H1 (cell line): ENCODE results near the gene STYK1. TPM values are rescaled to one million over a fixed set of nuclear protein-coding genes. Genes with fewer than 3 reads are reported as not detected.

Source experiments
- BACH1 ChIP-seq: IDR thresholded peaks from 2 replicates; pipeline ENCODE4 v1.6.1; 2012; ENCODE audit warnings: low read length, improper control_type of control experiment
- BRCA1 ChIP-seq: IDR thresholded peaks from 2 replicates; pipeline ENCODE4 v1.6.1; 2012; ENCODE audit warnings: low read depth, low read length, improper control_type of control experiment
- CBX8 ChIP-seq: fragments of 300-800, 300-1000 bp; sonication (generic); IDR thresholded peaks from 2 replicates; pipeline ENCODE4 v1.7.1; 2016; ENCODE audit warnings: low read depth, low read length, borderline replicate concordance
- E2F6 ChIP-seq: IDR thresholded peaks from 2 replicates; pipeline ENCODE4 v1.6.1; 2012; ENCODE audit warnings: inconsistent platforms
- EZH2 ChIP-seq: fragments of 200-600 bp; sonication (generic); IDR thresholded peaks from 2 replicates; pipeline ENCODE4 v1.7.1; 2012; ENCODE audit warnings: low read depth, mild to moderate bottlenecking, moderate library complexity, low read length, inconsistent platforms; ENCODE audit not compliant: severe bottlenecking
- HDAC6 ChIP-seq: IDR thresholded peaks from one replicate; pipeline ENCODE4 v1.7.1; 2012; ENCODE audit warnings: low read depth, mild to moderate bottlenecking, inconsistent platforms, low read length, moderate library complexity
- JUN ChIP-seq: IDR thresholded peaks from 2 replicates; pipeline ENCODE4 v1.6.1; 2011; ENCODE audit warnings: low read depth, mild to moderate bottlenecking, improper control_type of control experiment, low read length
- JUND ChIP-seq: IDR thresholded peaks from 2 replicates; pipeline ENCODE4 v1.6.1; 2011; ENCODE audit warnings: mild to moderate bottlenecking, improper control_type of control experiment, low read length
- KDM1A ChIP-seq: fragments of 200-600, 300-600 bp; sonication (generic); IDR thresholded peaks from 2 replicates; pipeline ENCODE4 v1.7.1; 2016; ENCODE audit warnings: mild to moderate bottlenecking, low read length, borderline replicate concordance
- NRF1 ChIP-seq: IDR thresholded peaks from 2 replicates; pipeline ENCODE4 v1.6.1; 2011; ENCODE audit warnings: mild to moderate bottlenecking, low read depth, low read length, improper control_type of control experiment
- PHF8 ChIP-seq: fragments of 200-600 bp; sonication (generic); conservative IDR thresholded peaks from 2 replicates; pipeline ENCODE4 v1.7.1; 2012; ENCODE audit warnings: low read depth, mild to moderate bottlenecking, inconsistent platforms, low read length, moderate library complexity
- POU5F1 ChIP-seq: IDR thresholded peaks from 2 replicates; pipeline ENCODE4 v1.6.1; 2011; ENCODE audit warnings: low read depth, mild to moderate bottlenecking, low read length, moderate library complexity
- RBBP5 ChIP-seq: IDR thresholded peaks from 2 replicates; pipeline ENCODE4 v1.7.1; 2012; ENCODE audit warnings: low read depth, mild to moderate bottlenecking, inconsistent platforms, low read length, moderate library complexity, borderline replicate concordance
- RFX5 ChIP-seq: IDR thresholded peaks from 2 replicates; pipeline ENCODE4 v1.6.1; 2011; ENCODE audit warnings: low read depth, low read length, improper control_type of control experiment, borderline replicate concordance
- RNF2 ChIP-seq: fragments of 200-900, 300-1000 bp; sonication (generic); IDR thresholded peaks from 2 replicates; pipeline ENCODE4 v1.7.1; 2016; ENCODE audit warnings: borderline replicate concordance, low read depth, mild to moderate bottlenecking, antibody characterized with exemption, low read length; ENCODE audit not compliant: poor library complexity, severe bottlenecking; ENCODE audit errors: missing control alignments
- SIRT6 ChIP-seq: IDR thresholded peaks from one replicate; pipeline ENCODE4 v1.7.1; 2012; ENCODE audit warnings: low read length, inconsistent platforms
- SP2 ChIP-seq: IDR thresholded peaks from 2 replicates; pipeline ENCODE4 v1.6.1; 2012; ENCODE audit warnings: mild to moderate bottlenecking, low read length, inconsistent platforms
- SP4 ChIP-seq: IDR thresholded peaks from 2 replicates; pipeline ENCODE4 v1.6.1; 2012; ENCODE audit warnings: low read length, inconsistent platforms
- TBP ChIP-seq: IDR thresholded peaks from 2 replicates; pipeline ENCODE4 v1.6.1; 2011; ENCODE audit warnings: low read depth, low read length, improper control_type of control experiment
- polyA plus RNA-seq, 7 experiments: library from polyadenylated mRNA; depleted of rRNA in 3 of 7; stranded (reverse) in 5 of 7; unstranded in 2 of 7; fragments of >200 nt in 5 of 7; fragments of 200-250 nt in 2 of 7; gene quantifications; 1 replicate in 5 of 7; 2 replicates in 1 of 7; 4 replicates in 1 of 7; pipeline versions ENCODE4 v1.2.1 to v1.2.3, GENCODE V29; 2011 to 2013; ENCODE audit warnings: missing spikeins in 2 of 7, mixed read lengths in 2 of 7
- total RNA-seq: library from RNA; stranded (reverse); fragmentation: NEBNext Ultra II Directional; extraction: Animal tissue kit (Norgen Biotek cat#: 25700); gene quantifications from 2 replicates; pipeline ENCODE4 v1.2.1, GENCODE V29; 2021

STYK1 gene
- total and polyA plus RNA-seq, 2 of the 8 experiments (the other 6 are each of a cell fraction or from before 2014, with no cell fraction given): 0.38 to 1.1 TPM

GRCh38 chr12:10613349-10614055, 60.4 kb downstream of the STYK1 start, which contains the start of gene MAGOHB (continued):
- TF ChIP-seq JUN: peak; percentile 84; the same call in 1 of the 2 replicates
- TF ChIP-seq SIRT6: no peak
- TF ChIP-seq KDM1A: no peak
- no peak for TF ChIP-seq HDAC6
- peak; percentile 98 for TF ChIP-seq JUND
- peak; percentile 93 for TF ChIP-seq PHF8
- TF ChIP-seq SP4: no peak
- peak; percentile 94 for TF ChIP-seq TBP
- TF ChIP-seq SP2: no peak
- TF ChIP-seq RBBP5: peak; percentile 97; the same call in 1 of the 2 replicates
- TF ChIP-seq POU5F1: no peak
- no peak for TF ChIP-seq NRF1
- no peak for TF ChIP-seq RFX5
- TF ChIP-seq E2F6: peak; percentile 77
- peak; percentile 88 for TF ChIP-seq BRCA1
- no peak for TF ChIP-seq CBX8
- no peak for TF ChIP-seq RNF2
- no peak for TF ChIP-seq EZH2
- no peak for TF ChIP-seq BACH1
